Measurements from ENCODE around the gene TSPO2. TPM values are rescaled to one million over a fixed set of nuclear protein-coding genes. Genes with fewer than 3 reads are reported as not detected.

The TSPO2 gene
- total and polyA plus RNA-seq, 2 experiments from 2014 or later = not detected

DNA sequence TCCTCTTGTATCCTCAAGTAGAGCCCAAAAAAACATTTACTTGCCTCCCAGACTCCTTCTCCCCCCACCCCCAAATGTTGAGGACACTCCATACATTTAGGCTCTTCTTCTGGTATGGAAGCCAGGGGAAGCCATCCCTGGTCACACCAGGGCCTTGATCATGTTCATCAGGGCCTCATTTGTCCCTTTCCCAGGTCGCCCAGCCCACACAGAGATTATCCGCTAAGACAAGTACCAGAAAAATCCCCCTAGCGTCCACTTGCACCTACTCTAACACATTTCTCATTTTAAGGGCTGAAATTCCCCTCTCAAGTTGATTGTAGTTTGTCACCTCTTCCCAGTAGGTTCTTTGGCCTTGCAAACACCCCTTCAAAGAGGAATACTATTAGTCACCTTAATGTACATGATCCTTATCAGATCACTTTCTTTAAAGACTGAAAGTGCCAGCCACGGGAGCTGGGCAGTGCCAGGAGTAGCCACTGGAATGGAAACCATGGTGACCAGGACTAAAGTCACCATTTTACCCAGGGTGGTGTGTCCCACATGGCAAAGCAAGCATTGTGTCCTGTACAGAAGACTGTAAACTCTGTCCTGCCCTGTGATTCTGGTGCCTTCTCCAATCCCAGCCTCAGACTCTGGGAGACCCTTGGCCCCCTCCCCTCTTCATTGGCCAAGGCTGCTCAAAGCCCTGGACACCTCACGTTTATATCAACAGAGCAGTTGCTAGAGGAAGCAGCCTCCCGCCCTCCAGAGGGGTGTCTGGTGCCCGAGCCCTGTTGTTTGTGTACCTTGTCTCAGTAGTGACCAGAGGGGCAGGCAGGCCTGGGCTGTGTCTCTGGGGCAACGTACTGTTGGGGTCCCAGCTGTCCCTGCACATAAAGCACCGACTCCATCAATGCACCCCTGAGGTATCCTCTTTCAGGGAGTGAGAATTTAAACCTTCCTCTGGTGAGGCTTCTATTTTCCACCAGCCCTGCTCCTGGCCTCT, 5.8 kb downstream of the TSPO2 start:
- no peak for DNase-seq (ENCODE audit: low read depth in 1 of 2, low spot score in 1 of 2)
- Histone ChIP-seq H3K27ac (peak overlapping the region; percentile 96), H3K9me3 (ENCODE audit: low read depth) (no peaks in the 10 kb centered on the region), H3K4me3 (no peak overlapping the region), H3K4me1 (ENCODE audit: low read depth) (peaks cover 72% of the 10 kb centered on the region), H3K27me3 (no peaks in the 10 kb centered on the region), H3K36me3 (no peaks in the 10 kb centered on the region)
- TF ChIP-seq, protein P1, sequence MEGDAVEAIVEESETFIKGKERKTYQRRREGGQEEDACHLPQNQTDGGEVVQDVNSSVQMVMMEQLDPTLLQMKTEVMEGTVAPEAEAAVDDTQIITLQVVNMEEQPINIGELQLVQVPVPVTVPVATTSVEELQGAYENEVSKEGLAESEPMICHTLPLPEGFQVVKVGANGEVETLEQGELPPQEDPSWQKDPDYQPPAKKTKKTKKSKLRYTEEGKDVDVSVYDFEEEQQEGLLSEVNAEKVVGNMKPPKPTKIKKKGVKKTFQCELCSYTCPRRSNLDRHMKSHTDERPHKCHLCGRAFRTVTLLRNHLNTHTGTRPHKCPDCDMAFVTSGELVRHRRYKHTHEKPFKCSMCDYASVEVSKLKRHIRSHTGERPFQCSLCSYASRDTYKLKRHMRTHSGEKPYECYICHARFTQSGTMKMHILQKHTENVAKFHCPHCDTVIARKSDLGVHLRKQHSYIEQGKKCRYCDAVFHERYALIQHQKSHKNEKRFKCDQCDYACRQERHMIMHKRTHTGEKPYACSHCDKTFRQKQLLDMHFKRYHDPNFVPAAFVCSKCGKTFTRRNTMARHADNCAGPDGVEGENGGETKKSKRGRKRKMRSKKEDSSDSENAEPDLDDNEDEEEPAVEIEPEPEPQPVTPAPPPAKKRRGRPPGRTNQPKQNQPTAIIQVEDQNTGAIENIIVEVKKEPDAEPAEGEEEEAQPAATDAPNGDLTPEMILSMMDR (IDR thresholded peaks at IDR 0.05; ENCODE audit: low read depth, low read length) = no peak

DNA sequence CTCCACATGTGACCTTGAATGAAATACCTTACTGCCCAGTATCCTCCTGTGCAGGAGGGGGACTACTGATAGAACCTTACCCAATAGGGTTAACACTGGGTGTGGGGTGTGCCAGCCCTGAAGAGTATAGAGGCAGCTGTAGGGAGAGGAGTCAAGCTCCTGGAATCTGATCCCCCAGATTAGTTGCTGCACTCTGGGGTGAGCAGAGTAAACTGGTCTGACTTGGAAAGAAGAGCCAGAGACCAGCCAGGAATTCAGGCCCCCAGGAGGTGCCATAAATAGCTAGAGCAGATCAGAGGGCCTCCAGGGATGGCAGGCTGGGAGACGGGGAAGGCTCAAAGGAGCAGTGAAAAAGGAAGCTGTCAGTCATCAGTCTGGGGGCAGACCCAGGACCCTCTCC, 7.3 kb downstream of the TSPO2 start:
- Histone ChIP-seq H3K9me3 (ENCODE audit: low read depth) (no peaks in the 10 kb centered on the region), H3K4me1 (ENCODE audit: low read depth) (peaks cover 86% of the 10 kb centered on the region), H3K27ac (peak overlapping the region; percentile 96), H3K27me3 (no peaks in the 10 kb centered on the region), H3K36me3 (no peaks in the 10 kb centered on the region), H3K4me3 (no peak overlapping the region)
- peak in 1 of 2 donors; percentile 71 for DNase-seq (ENCODE audit: low read depth in 1 of 2, low spot score in 1 of 2)
- TF ChIP-seq, protein P1 (IDR thresholded peaks at IDR 0.05; ENCODE audit: low read depth, low read length) = no peak

DNA sequence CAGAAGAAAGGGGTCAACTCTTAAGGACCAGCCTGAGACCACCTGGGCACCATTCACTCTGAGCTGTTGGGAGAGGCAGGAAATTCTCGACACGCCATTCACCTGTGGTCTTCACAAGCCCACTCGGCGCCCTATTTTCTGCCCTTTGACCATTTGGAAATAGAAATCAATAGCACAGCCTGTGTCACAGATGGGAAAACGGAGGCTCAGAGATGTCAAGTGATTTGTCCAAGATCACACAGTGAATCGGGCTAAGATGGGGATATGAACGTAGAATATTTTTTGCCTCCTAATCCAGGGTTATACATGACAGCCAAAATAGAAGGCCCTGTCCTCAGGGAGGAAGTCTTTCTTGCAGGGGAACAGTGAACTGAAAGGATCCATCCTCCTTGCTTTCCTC, 7.7 kb downstream of the TSPO2 start:
- Histone ChIP-seq H3K36me3 (no peaks in the 10 kb centered on the region), H3K27me3 (no peaks in the 10 kb centered on the region), H3K9me3 (ENCODE audit: low read depth) (no peaks in the 10 kb centered on the region), H3K4me1 (ENCODE audit: low read depth) (peaks cover 89% of the 10 kb centered on the region), H3K4me3 (no peak overlapping the region), H3K27ac (peak overlapping the region; percentile 96)
- DNase-seq (ENCODE audit: low read depth in 1 of 2, low spot score in 1 of 2) = no peak
- TF ChIP-seq, protein P1 (IDR thresholded peaks at IDR 0.05; ENCODE audit: low read depth, low read length) = no peak

DNA sequence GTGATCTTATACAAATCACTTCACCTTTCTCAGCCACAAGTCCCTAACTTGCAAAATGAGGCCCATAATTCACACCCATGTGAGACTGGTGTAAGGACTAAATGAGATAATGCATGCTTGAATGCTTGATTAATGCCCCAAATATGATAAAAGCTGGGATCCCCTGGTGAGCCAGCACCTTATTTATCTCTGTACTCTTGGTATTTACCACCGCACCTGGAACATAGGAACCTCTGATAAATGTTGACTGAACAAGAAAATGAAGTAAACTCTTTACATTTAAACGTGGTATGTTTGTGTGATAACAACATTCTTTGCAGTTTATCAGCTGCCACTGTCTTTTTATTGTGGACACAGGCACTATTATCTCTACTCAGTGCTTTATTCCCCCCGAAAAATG, 8.3 kb downstream of the TSPO2 start:
- Histone ChIP-seq H3K27ac (peak overlapping the region; percentile 96), H3K4me3 (no peak overlapping the region), H3K27me3 (no peaks in the 10 kb centered on the region), H3K9me3 (ENCODE audit: low read depth) (no peaks in the 10 kb centered on the region), H3K36me3 (no peaks in the 10 kb centered on the region), H3K4me1 (ENCODE audit: low read depth) (peaks cover 87% of the 10 kb centered on the region)
- no peak for DNase-seq (ENCODE audit: low read depth in 1 of 2, low spot score in 1 of 2)
- TF ChIP-seq, protein P1 (IDR thresholded peaks at IDR 0.05; ENCODE audit: low read depth, low read length) = no peak

DNA sequence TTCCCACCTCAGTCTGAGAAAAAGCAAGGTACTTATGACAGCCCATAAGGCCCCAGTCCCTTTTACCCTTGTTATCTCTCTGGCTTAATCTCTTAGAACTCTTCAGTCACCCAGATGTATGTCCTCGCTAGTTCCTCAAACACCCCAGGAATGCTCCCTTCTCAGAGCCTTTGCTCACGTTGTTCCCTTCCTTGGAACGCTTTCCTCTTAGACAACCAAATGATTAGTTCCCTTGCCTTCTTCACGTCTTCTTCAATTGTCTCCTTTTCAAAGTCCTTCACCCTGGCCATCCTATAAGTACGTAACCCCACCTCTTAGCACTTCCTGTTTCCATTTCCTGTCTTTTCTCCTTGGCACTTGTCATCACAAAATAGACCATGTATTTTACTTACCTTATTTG, 9.6 kb downstream of the TSPO2 start:
- peaks cover 90% of the 10 kb centered on the region for H3K4me1 ChIP-seq (ENCODE audit: low read depth)
- peak overlapping the region; percentile 94 for H3K27ac ChIP-seq
- H3K9me3 ChIP-seq (ENCODE audit: low read depth) = no peaks in the 10 kb centered on the region
- H3K36me3 ChIP-seq = no peaks in the 10 kb centered on the region
- H3K4me3 ChIP-seq = no peak overlapping the region
- no peak for DNase-seq (ENCODE audit: low read depth in 1 of 2, low spot score in 1 of 2)
- TF ChIP-seq, protein P1 (IDR thresholded peaks at IDR 0.05; ENCODE audit: low read depth, low read length) = no peak
- H3K27me3 ChIP-seq = no peaks in the 10 kb centered on the region
